ENCODE data around the gene PRTN3. TPM values are rescaled to one million over a fixed set of nuclear protein-coding genes. Genes with fewer than 3 reads are reported as not detected.

PRTN3 gene
- polyA plus RNA-seq, 1 of the 3 experiments (the other 2 are of a cell fraction) = not detected

GRCh38 chr19:804419-805165, 36.2 kb upstream of the PRTN3 start:
- no peak overlapping the region; a peak in 1 of 4 replicates for H3K27ac ChIP-seq (ENCODE audit: low read depth in 2 of 2, low read length in 1 of 2)
- H3K4me2 ChIP-seq = no peak overlapping the region
- CTCF ChIA-PET = no interaction called here
- no peaks in the 10 kb centered on the region for H3K9me3 ChIP-seq
- no peak overlapping the region for H3K4me3 ChIP-seq (ENCODE audit: low read depth in 2 of 2, low read length in 1 of 2)
- H3K9ac ChIP-seq = no peak overlapping the region
- peaks cover 100% of the 10 kb centered on the region for H4K20me1 ChIP-seq (ENCODE audit: insufficient read depth)
- H3F3A ChIP-seq (replicated peaks; ENCODE audit: insufficient read depth) = peaks cover 13% of the 10 kb centered on the region
- no peaks in the 10 kb centered on the region for H3K9me2 ChIP-seq
- 100% methylated on average over 13 of the region's 53 CpGs for WGBS (ENCODE audit: low lambda C conversion rate)
- POLR2A ChIA-PET = interaction anchor here (1.6 kb wide), 1 partner anchor 10 kb away, joined by 6 read pairs; no protein-coding TSS in a partner anchor
- H3K27me3 ChIP-seq (ENCODE audit: insufficient read depth) = no peaks in the 10 kb centered on the region
- peaks cover 99% of the 10 kb centered on the region for H3K79me2 ChIP-seq (ENCODE audit: insufficient read depth)
- H3K36me3 ChIP-seq (replicated peaks in 1 of 2; ENCODE audit: control insufficient read depth in 1 of 2, insufficient read depth in 2 of 2, low read length in 1 of 2) = peaks cover 49 to 74% of the 10 kb centered on the region in 2 experiments
- peaks cover 25 to 29% of the 10 kb centered on the region in 2 experiments; a peak in 2 of 4 replicates for H3K4me1 ChIP-seq (ENCODE audit: control insufficient read depth in 1 of 2, insufficient read depth in 2 of 2, low read depth in 1 of 2, low read length in 1 of 2)
- DNase-seq = no peak
- TF ChIP-seq TCF12 (IDR thresholded peaks at IDR 0.05) = no peak
- no peak for TF ChIP-seq MXI1 (IDR thresholded peaks at IDR 0.05; ENCODE audit: low read depth, low read length)
- TF ChIP-seq FOXJ3 (CRISPR knock-in tag; IDR thresholded peaks at IDR 0.05) = no peak
- TF ChIP-seq REST (IDR thresholded peaks at IDR 0.05; ENCODE audit: low read depth, low read length) = no peak
- TF ChIP-seq RAD21 (IDR thresholded peaks at IDR 0.05; ENCODE audit: low read length) = no peak
- no peak for TF ChIP-seq TAF1 (IDR thresholded peaks at IDR 0.05; ENCODE audit: borderline replicate concordance, low read depth, low read length)
- TF ChIP-seq PBX3 (IDR thresholded peaks at IDR 0.05) = no peak
- TF ChIP-seq NRF1 (IDR thresholded peaks at IDR 0.05; ENCODE audit: low read depth, low read length) = no peak
- TF ChIP-seq CHD2 (IDR thresholded peaks at IDR 0.05; ENCODE audit: low read length, partially characterized antibody) = no peak
- no peak for TF ChIP-seq GATA2 (CRISPR knock-in tag; IDR thresholded peaks at IDR 0.05)
- TF ChIP-seq NFIC (IDR thresholded peaks at IDR 0.05; ENCODE audit: borderline replicate concordance) = no peak
- H2AFZ ChIP-seq (ENCODE audit: low read depth) = no peak overlapping the region

GRCh38 chr19:805166-805551, 35.6 kb upstream of the PRTN3 start:
- Histone ChIP-seq H2AFZ (ENCODE audit: low read depth) (no peak overlapping the region), H3K9ac (no peak overlapping the region), H4K20me1 (ENCODE audit: insufficient read depth) (peaks cover 100% of the 10 kb centered on the region), H3K36me3 (replicated peaks in 1 of 2; ENCODE audit: control insufficient read depth in 1 of 2, insufficient read depth in 2 of 2, low read length in 1 of 2) (peaks cover 50 to 79% of the 10 kb centered on the region in 2 experiments), H3F3A (replicated peaks; ENCODE audit: insufficient read depth) (peaks cover 19% of the 10 kb centered on the region), H3K27ac (ENCODE audit: low read depth in 2 of 2, low read length in 1 of 2) (no peak overlapping the region; a peak in 1 of 4 replicates), H3K79me2 (ENCODE audit: insufficient read depth) (peaks cover 97% of the 10 kb centered on the region), H3K4me1 (ENCODE audit: control insufficient read depth in 1 of 2, insufficient read depth in 2 of 2, low read depth in 1 of 2, low read length in 1 of 2) (peaks cover 20 to 25% of the 10 kb centered on the region in 2 experiments; a peak in 2 of 4 replicates), H3K27me3 (ENCODE audit: insufficient read depth) (no peaks in the 10 kb centered on the region), H3K9me2 (no peaks in the 10 kb centered on the region), H3K4me3 (ENCODE audit: low read depth in 2 of 2, low read length in 1 of 2) (no peak overlapping the region), H3K4me2 (no peak overlapping the region), H3K9me3 (no peaks in the 10 kb centered on the region)
- POLR2A ChIA-PET = interaction anchor here (1.6 kb wide), 1 partner anchor 9 kb away, joined by 6 read pairs; no protein-coding TSS in a partner anchor
- CTCF ChIA-PET = no interaction called here
- WGBS (ENCODE audit: low lambda C conversion rate) = 94% methylated on average over 8 of the region's 33 CpGs
- peak; percentile 42 for DNase-seq
- no peak for TF ChIP-seq RXRA (IDR thresholded peaks at IDR 0.05; ENCODE audit: borderline replicate concordance, low read depth)
- no peak for TF ChIP-seq USF2 (IDR thresholded peaks at IDR 0.05; ENCODE audit: borderline replicate concordance, low read depth, low read length)
- no peak for TF ChIP-seq TEAD4 (IDR thresholded peaks at IDR 0.05; ENCODE audit: borderline replicate concordance, insufficient read depth)
- no peak for TF ChIP-seq SMC3 (IDR thresholded peaks at IDR 0.05; ENCODE audit: low read depth, low read length)
- no peak for TF ChIP-seq RFX5 (IDR thresholded peaks at IDR 0.05; ENCODE audit: low read length)
- no peak for TF ChIP-seq FOXM1 (IDR thresholded peaks at IDR 0.05; ENCODE audit: low read depth)
- TF ChIP-seq FOXJ3 (CRISPR knock-in tag; IDR thresholded peaks at IDR 0.05) = no peak
- no peak for TF ChIP-seq SIN3A (IDR thresholded peaks at IDR 0.05; ENCODE audit: borderline replicate concordance, low read depth, low read length)
- TF ChIP-seq GATA2 (CRISPR knock-in tag; IDR thresholded peaks at IDR 0.05) = no peak
- TF ChIP-seq MXI1 (IDR thresholded peaks at IDR 0.05; ENCODE audit: low read depth, low read length) = no peak
- TF ChIP-seq CTCF (IDR thresholded peaks at IDR 0.05) = no peak

Data from SK-N-SH (cell line).